Panc1 (cell line): Measurements from ENCODE around the gene CDK14. TPM values are rescaled to one million over a fixed set of nuclear protein-coding genes. Genes with fewer than 3 reads are reported as not detected.

Experiments
- ATAC-seq: fragments of 200-7000 bp; cut with Tn5 transposase; 2 replicates; pipeline ENCODE4 v1.9.1; 2020; ENCODE audit warnings: mild to moderate bottlenecking, moderate library complexity
- BruUV-seq: library from RNA; stranded (reverse); fragments of 400-500 nt; replicated peaks from 2 replicates; lab custom pipeline; 2021; lab: Mats Ljungman, UMichigan
- CTCF ChIA-PET: fragments of 300-600 bp; sonication (Branson Sonifier 250); formaldehyde crosslinking; loops from one replicate; lab custom pipeline; 2022; ENCODE audit warnings: antibody characterized with exemption; lab: Charles Lee
- POLR2A ChIA-PET: fragments of 300-600 bp; sonication (Branson Sonifier 250); formaldehyde crosslinking; loops from one replicate; lab custom pipeline; 2022; ENCODE audit warnings: antibody characterized with exemption; lab: Charles Lee
- DNase-seq: peaks from one replicate; pipeline ENCODE4 v3.0.0-alpha.2; 2010; ENCODE audit warnings: low read depth, low spot score
- H3K27ac ChIP-seq: 2 replicates; pipeline ENCODE4 v1.5.1; 2011; ENCODE audit warnings: mild to moderate bottlenecking, low read length, inconsistent platforms
- H3K27me3 ChIP-seq: fragments of 200-500 bp; sonication (Bioruptor generic); 2 replicates; pipeline ENCODE4 v1.6.0; 2014; ENCODE audit warnings: low read length, inconsistent platforms; ENCODE audit not compliant: control insufficient read depth, insufficient read depth
- H3K36me3 ChIP-seq: fragments of 200-500 bp; sonication (Bioruptor generic); 2 replicates; pipeline ENCODE4 v1.5.1; 2014; ENCODE audit warnings: inconsistent platforms, mild to moderate bottlenecking, low read length, moderate library complexity; ENCODE audit not compliant: control insufficient read depth, insufficient read depth
- H3K4me1 ChIP-seq: 2 replicates; pipeline ENCODE4 v1.5.1; 2011; ENCODE audit warnings: inconsistent platforms, mild to moderate bottlenecking, low read length, moderate library complexity; ENCODE audit not compliant: control insufficient read depth, insufficient read depth
- H3K4me3 ChIP-seq, 2 experiments: 2 replicates each; pipeline ENCODE4 v1.5.1; 2011 to 2012; ENCODE audit warnings: low read depth in 2 of 2, low read length in 2 of 2, mild to moderate bottlenecking in 2 of 2, inconsistent platforms in 1 of 2, moderate library complexity in 1 of 2
- H3K9me3 ChIP-seq: fragments of 200-500 bp; sonication (Bioruptor generic); 2 replicates; pipeline ENCODE4 v1.5.1; 2014; ENCODE audit warnings: low read depth, mild to moderate bottlenecking, inconsistent platforms, low read length, moderate library complexity; ENCODE audit not compliant: control insufficient read depth, insufficient read depth
- POLR2AphosphoS5 ChIP-seq: IDR thresholded peaks from 2 replicates; pipeline ENCODE4 v1.6.1; 2012; ENCODE audit warnings: mild to moderate bottlenecking, low read depth, low read length, moderate library complexity
- SIN3A ChIP-seq: IDR thresholded peaks from 2 replicates; pipeline ENCODE4 v1.6.1; 2012; ENCODE audit warnings: low read depth, mild to moderate bottlenecking, low read length, moderate library complexity, borderline replicate concordance; ENCODE audit not compliant: insufficient read depth
- TCF7L2 ChIP-seq: IDR thresholded peaks from 2 replicates; pipeline ENCODE4 v1.6.1; 2011; ENCODE audit warnings: mild to moderate bottlenecking, low read depth, low read length, inconsistent platforms
- in situ Hi-C: cut with HindIII; loops from 2 replicates; pipeline ENCODE4 v1.10.0; 2016; ENCODE audit warnings: low sequenced_read_pairs, low pct_unique_long_range_greater_than_20kb
- intact Hi-C: fragments of 100-400 bp; cut with micrococcal nuclease; formaldehyde crosslinking; loops from one replicate; pipeline ENCODE4 v1.10.0; 2022; ENCODE audit not compliant: unreplicated experiment
- total RNA-seq: library from RNA; stranded (reverse); gene quantifications from one replicate; pipeline ENCODE4 v1.2.1, GENCODE V29; 2021; ENCODE audit not compliant: unreplicated experiment
- TF ChIP-seq, protein P1 (sequence below): fragments of 450-650 bp; IDR thresholded peaks from 2 replicates; pipeline ENCODE4 v1.5.1; 2017; ENCODE audit warnings: mild to moderate bottlenecking
- TF ChIP-seq, protein P2 (sequence below), 2 experiments: IDR thresholded peaks; 2 replicates each; pipeline ENCODE4 v1.6.1; 2011 to 2012; ENCODE audit warnings: low read depth in 2 of 2, control low read depth in 1 of 2, low read length in 1 of 2, mild to moderate bottlenecking in 1 of 2, moderate library complexity in 1 of 2; ENCODE audit not compliant: insufficient read depth in 1 of 2

CDK14 gene
- total RNA-seq, 1 experiment from 2014 or later: 3.0 TPM

DNA sequence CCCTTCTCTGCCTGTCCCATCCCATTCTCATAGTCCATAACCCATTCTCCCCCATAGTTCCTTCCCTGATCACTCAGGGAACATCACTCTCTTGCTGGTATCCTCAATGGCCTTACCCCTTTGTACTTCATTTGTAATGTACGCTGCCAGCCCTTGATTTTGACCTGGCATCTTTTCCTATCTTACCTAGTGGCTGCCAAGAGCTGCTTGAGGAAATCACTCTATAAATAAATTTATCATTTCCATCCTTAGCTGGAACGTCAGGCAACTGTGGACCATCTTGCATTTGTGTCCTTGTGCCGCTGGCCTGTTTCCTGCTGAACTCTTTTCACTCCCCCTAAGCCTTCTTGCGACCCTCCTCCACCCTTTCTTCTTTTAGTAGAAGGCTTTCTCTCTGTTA lies 14.0 kb downstream of the CDK14 start:
- no peaks in the 10 kb centered on the region for H3K4me1 ChIP-seq
- POLR2A ChIA-PET: no interaction called here
- no TSS peak for BruUV-seq
- no peak for ATAC-seq
- no peaks in the 10 kb centered on the region for H3K36me3 ChIP-seq
- in situ Hi-C loops: no loop called here
- CTCF ChIA-PET: no interaction called here
- no peak overlapping the region for H3K4me3 ChIP-seq
- DNase-seq: no peak
- intact Hi-C loops: no loop called here
- H3K27me3 ChIP-seq: no peaks in the 10 kb centered on the region
- TF ChIP-seq SIN3A (no peak), TCF7L2 (no peak), POLR2AphosphoS5 (no peak)
- TF ChIP-seq, protein P1, sequence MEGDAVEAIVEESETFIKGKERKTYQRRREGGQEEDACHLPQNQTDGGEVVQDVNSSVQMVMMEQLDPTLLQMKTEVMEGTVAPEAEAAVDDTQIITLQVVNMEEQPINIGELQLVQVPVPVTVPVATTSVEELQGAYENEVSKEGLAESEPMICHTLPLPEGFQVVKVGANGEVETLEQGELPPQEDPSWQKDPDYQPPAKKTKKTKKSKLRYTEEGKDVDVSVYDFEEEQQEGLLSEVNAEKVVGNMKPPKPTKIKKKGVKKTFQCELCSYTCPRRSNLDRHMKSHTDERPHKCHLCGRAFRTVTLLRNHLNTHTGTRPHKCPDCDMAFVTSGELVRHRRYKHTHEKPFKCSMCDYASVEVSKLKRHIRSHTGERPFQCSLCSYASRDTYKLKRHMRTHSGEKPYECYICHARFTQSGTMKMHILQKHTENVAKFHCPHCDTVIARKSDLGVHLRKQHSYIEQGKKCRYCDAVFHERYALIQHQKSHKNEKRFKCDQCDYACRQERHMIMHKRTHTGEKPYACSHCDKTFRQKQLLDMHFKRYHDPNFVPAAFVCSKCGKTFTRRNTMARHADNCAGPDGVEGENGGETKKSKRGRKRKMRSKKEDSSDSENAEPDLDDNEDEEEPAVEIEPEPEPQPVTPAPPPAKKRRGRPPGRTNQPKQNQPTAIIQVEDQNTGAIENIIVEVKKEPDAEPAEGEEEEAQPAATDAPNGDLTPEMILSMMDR: no peak
- TF ChIP-seq, protein P2, sequence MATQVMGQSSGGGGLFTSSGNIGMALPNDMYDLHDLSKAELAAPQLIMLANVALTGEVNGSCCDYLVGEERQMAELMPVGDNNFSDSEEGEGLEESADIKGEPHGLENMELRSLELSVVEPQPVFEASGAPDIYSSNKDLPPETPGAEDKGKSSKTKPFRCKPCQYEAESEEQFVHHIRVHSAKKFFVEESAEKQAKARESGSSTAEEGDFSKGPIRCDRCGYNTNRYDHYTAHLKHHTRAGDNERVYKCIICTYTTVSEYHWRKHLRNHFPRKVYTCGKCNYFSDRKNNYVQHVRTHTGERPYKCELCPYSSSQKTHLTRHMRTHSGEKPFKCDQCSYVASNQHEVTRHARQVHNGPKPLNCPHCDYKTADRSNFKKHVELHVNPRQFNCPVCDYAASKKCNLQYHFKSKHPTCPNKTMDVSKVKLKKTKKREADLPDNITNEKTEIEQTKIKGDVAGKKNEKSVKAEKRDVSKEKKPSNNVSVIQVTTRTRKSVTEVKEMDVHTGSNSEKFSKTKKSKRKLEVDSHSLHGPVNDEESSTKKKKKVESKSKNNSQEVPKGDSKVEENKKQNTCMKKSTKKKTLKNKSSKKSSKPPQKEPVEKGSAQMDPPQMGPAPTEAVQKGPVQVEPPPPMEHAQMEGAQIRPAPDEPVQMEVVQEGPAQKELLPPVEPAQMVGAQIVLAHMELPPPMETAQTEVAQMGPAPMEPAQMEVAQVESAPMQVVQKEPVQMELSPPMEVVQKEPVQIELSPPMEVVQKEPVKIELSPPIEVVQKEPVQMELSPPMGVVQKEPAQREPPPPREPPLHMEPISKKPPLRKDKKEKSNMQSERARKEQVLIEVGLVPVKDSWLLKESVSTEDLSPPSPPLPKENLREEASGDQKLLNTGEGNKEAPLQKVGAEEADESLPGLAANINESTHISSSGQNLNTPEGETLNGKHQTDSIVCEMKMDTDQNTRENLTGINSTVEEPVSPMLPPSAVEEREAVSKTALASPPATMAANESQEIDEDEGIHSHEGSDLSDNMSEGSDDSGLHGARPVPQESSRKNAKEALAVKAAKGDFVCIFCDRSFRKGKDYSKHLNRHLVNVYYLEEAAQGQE (IDR thresholded peaks at IDR 0.05; ENCODE audit: insufficient read depth in 1 of 2, low read depth in 2 of 2, low read length in 1 of 2): no peak
- H3K9me3 ChIP-seq: no peaks in the 10 kb centered on the region
- H3K27ac ChIP-seq: no peak overlapping the region

DNA sequence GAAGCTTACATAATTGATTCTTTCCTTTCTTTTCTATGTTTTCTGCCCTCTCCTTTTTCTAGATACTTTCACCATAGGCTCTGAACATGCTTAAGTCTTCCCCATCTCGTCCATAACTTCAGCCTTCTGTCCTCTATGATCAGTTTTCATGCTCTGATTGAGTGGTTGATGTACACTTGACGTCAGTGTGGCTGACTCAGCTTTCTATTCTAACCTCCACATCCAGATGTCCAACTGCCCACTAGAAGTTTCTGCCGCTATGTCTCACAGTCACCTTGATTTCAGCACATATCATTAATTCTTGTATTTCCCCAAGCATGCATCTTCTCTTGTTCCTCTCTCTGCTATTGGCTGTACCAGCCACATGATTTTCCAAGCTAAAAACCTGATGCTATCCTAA lies 15.0 kb downstream of the CDK14 start:
- H3K4me1 ChIP-seq: no peaks in the 10 kb centered on the region
- no peak for DNase-seq
- H3K36me3 ChIP-seq: no peaks in the 10 kb centered on the region
- in situ Hi-C loops (no loop called here), intact Hi-C loops (no loop called here)
- no peaks in the 10 kb centered on the region for H3K9me3 ChIP-seq
- no peak overlapping the region for H3K4me3 ChIP-seq
- TF ChIP-seq, protein P1: no peak
- TF ChIP-seq TCF7L2 (no peak), SIN3A (no peak), POLR2AphosphoS5 (no peak)
- TF ChIP-seq, protein P2 (IDR thresholded peaks at IDR 0.05; ENCODE audit: insufficient read depth in 1 of 2, low read depth in 2 of 2, low read length in 1 of 2): no peak
- no TSS peak for BruUV-seq
- H3K27me3 ChIP-seq: no peaks in the 10 kb centered on the region
- no peak for ATAC-seq
- no peak overlapping the region for H3K27ac ChIP-seq
- POLR2A ChIA-PET: no interaction called here
- CTCF ChIA-PET: interaction anchor here (0.7 kb wide), 1 partner anchor 96 kb away, joined by 7 read pairs; no protein-coding TSS in a partner anchor
